Cardiac fibroblast (primary cell): ENCODE results near the gene MYOM1.
"Not testable (repeated sequence)": the region's sequence is repeated elsewhere in the genome, so short reads cannot be mapped to it uniquely, and the experiment has no call there.

Source experiments
- DNase-seq, 2 donors: peaks; one replicate each; pipeline versions ENCODE4 v3.0.0 to v3.0.0-alpha.2; 2010; ENCODE audit warnings: low read depth in 2 of 2
- H3K4me3 ChIP-seq, 2 donors: replicated peaks in 1 of 2; 1 replicate in 1 of 2; 2 replicates in 1 of 2; pipeline ENCODE4 v1.5.1; 2011; ENCODE audit warnings: low read depth in 2 of 2, low read length in 2 of 2, mild to moderate bottlenecking in 2 of 2, moderate library complexity in 1 of 2
- CTCF ChIP-seq: IDR thresholded peaks from one replicate; pipeline ENCODE4 v1.5.1; 2011; ENCODE audit warnings: low read depth, mild to moderate bottlenecking, low read length, inconsistent platforms

Gene MYOM1

GRCh38 chr18:3074087-3074486 lies 145.7 kb downstream of the MYOM1 start:
- DNase-seq: no peak
- no peak overlapping the region for H3K4me3 ChIP-seq
- TF ChIP-seq CTCF: no peak

DNA sequence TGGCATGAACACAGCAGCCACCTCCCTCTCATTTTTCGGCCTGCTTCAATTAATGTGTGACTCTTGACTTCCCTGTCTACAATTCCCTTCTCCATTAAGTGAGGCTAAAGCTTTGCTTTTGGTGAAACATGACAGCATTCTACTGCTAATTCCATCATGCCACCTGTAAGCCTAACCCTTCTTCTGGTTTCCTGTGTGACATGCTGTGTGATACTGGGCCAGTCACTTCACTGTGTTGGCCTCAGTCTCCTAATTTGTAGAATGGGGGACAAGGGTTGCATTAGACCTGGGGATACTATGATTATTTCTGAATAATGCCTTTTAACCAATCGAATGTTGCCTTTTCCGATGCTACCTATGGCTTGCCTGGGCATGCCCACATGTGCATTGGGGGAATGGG lies 146.4 kb downstream of the MYOM1 start:
- DNase-seq, H3K4me3 ChIP-seq: not testable (repeated sequence)

GRCh38 chr18:3071676-3072075 lies 148.1 kb downstream of the MYOM1 start:
- DNase-seq: no peak
- no peak for TF ChIP-seq CTCF
- no peak overlapping the region for H3K4me3 ChIP-seq

DNA sequence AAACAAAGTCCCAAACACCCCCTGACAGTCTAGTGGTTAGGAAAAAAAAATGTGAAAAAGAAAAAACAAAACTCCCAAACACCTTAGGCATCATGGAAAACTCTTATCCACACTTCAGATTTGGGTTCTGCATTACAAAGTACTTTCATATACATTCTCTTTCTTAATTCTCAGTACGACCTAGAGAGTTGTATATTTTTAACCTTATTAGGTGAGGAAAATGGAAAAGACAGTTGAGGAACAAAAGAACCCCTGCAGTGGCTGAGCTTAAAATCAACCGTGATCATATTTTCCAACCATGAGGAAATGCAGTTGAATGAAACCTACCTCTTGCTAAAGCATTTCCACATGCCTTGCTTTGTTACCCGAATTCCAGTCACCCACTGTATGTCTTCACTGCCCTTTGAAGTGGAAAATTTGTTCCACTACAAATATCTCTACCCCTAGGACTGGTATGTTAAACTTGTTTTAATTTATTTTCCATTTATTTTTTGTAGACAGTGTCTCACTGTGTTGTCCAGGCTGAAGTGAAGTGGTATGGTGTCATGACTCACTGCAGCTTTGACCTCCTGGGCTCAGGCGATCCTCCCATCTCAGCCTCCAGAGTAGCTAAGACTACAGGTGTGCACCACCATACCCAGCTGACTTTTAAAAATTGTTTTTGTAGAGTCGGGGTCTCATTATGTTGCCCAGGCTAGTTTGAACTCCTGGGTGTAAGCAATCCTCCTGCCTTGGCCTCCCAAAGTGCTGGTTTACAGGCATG lies 149.9 kb downstream of the MYOM1 start:
- no peak overlapping the region for H3K4me3 ChIP-seq
- no peak for TF ChIP-seq CTCF
- DNase-seq: no peak

- no peak for TF ChIP-seq CTCF
- H3K4me3 ChIP-seq: no peak overlapping the region
- DNase-seq: no peak
Observed at GRCh38 chr18:3067722-3068121, 152.0 kb downstream of the MYOM1 start.

DNA sequence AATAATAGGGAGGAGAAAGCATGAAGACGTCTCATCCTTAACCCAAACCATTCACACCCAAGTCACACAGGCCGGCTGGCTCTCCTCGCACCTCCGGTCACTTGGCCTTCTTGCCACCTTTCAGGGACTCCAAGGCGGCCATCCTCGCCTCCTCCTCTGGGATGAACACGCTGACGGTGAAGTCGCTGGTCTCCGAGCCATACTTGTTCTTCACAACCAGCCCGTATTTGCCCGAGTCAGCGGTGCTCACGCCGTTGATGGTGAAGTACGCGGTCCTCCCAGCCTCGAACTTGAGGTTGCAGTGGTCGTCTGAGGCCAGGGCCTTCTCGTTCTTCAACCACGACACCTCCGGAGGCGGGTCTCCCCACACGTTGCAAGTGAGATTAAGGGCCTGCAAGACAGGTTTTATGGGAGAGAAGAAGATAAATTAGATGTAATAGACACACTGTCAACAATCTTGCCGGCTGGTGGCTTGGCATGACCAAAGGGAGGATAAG lies 152.6 kb downstream of the MYOM1 start:
- no peak overlapping the region for H3K4me3 ChIP-seq
- DNase-seq: no peak
- TF ChIP-seq CTCF: no peak

- DNase-seq: no peak
- TF ChIP-seq CTCF: no peak
- no peak overlapping the region for H3K4me3 ChIP-seq
Observed at GRCh38 chr18:3066341-3067110, 153.2 kb downstream of the MYOM1 start.

- not testable (repeated sequence) for H3K4me3 ChIP-seq, DNase-seq
Observed at GRCh38 chr18:3063766-3064165, 156.0 kb downstream of the MYOM1 start.
